ENCODE measurements around the gene ARMC8.

- TF ChIP-seq CTCF (IDR thresholded peaks at IDR 0.05) (no peak), EZH2 (IDR thresholded peaks at IDR 0.05) (no peak), EZH2phosphoT487 (IDR thresholded peaks at IDR 0.05) (no peak)
These were observed 47.5 kb downstream of the ARMC8 start for GRCh38 chr3:138234401-138235179.

Data from neural progenitor cell (in vitro differentiated cells).